Pancreas (tissue), 10 donors: ENCODE results near the gene CCDC174. TPM values are rescaled to one million over a fixed set of nuclear protein-coding genes. Genes with fewer than 3 reads are reported as not detected.
A peak's percentile ranks its signal among the peaks of the same experiment; 100 is the strongest.
"Not testable (repeated sequence)": the region's sequence is repeated elsewhere in the genome, so short reads cannot be mapped to it uniquely, and the experiment has no call there.

Experiments used
- ATAC-seq, 4 donors: fragments of 200-7000 bp; cut with Tn5 transposase; one replicate each; pipeline versions ENCODE4 v1.8.0 to v1.9.1; 2020; ENCODE audit warnings: mild to moderate bottlenecking in 4 of 4, moderate library complexity in 4 of 4
- DNase-seq, 6 donors: peaks; one replicate each; pipeline ENCODE4 v3.0.0-alpha.2; 2020
- FAIRE-seq: peaks from 2 replicates; lab custom pipeline; 2012; peaks lifted over from hg19 to GRCh38; lab: Jason Lieb, UNC
- H3K27ac ChIP-seq, 4 donors: fragments of 200-600 bp; sonication (generic); 1 replicate in 3 of 4; 2 replicates in 1 of 4; pipeline versions ENCODE4 v1.5.0 to v1.8.0; 2020
- H3K27me3 ChIP-seq, 4 donors: fragments of 200-600 bp; one replicate each; pipeline ENCODE4 v1.8.0; 2021
- H3K36me3 ChIP-seq, 3 donors: fragments of 200-600 bp; sonication (generic) in 1 of 3; one replicate each; pipeline versions ENCODE4 v1.5.0 to v1.8.0; 2020 to 2021
- H3K4me1 ChIP-seq, 3 donors: fragments of 200-600 bp; one replicate each; pipeline ENCODE4 v1.8.0; 2021
- H3K4me3 ChIP-seq, 4 donors: fragments of 200-600 bp; sonication (generic) in 2 of 4; one replicate each; pipeline versions ENCODE4 v1.5.0 to v1.8.0; 2020 to 2021
- H3K9me3 ChIP-seq, 4 donors: fragments of 200-600 bp; one replicate each; pipeline ENCODE4 v1.8.0; 2021
- CTCF ChIP-seq, 4 donors: fragments of 200-600 bp; sonication (generic) in 3 of 4; IDR thresholded peaks; one replicate each; pipeline versions ENCODE4 v1.5.0 to v1.8.0; 2021; ENCODE audit warnings: antibody characterized with exemption in 4 of 4
- WGBS, 2 donors: extraction: QIAGEN DNeasy Blood & Tissue Kit; methylation state at CpG; one replicate each; pipeline ENCODE4 v1.1.7; 2013; 5-methylcytosine and 5-hydroxymethylcytosine counted together
- intact Hi-C, 3 donors: fragments of 100-400 bp; cut with DNase I; formaldehyde crosslinking; loops; one replicate each; pipeline versions ENCODE4 v1.11.1 to v1.14.2; 2022
- polyA plus RNA-seq, 2 donors: library from polyadenylated mRNA; stranded (reverse); fragments of 200-250 nt; gene quantifications; one replicate each; pipeline ENCODE4 v1.2.3, GENCODE V29; 2013
- total RNA-seq, 6 donors: library from RNA; stranded (reverse); fragmentation: NEBNext Ultra II Directional in 4 of 6; extraction: Animal tissue kit (Norgen Biotek cat#: 25700) in 4 of 6; gene quantifications; one replicate each; pipeline versions ENCODE4 v1.2.1 to v1.2.4, GENCODE V29; 2021 to 2023
- donor health status: healthy with polysubstance abuse.
- donor health status: DM: no; HTN: no; CAD: no; lungs with moderate emphysema.
- donor health status: DM: no; HTN: no; CAD: no.
- donor health status: control.
- donor health status: control.
- donor health status: Bipolar disorder and iron deficiency.
- donor health status: DM: yes; HTN: yes; CAD: no.
- donor health status: DM: no; HTN: no; CAD: no.
- donor health status: DM: no; HTN: no; CAD: no.
- donor health status: DM: yes; HTN: yes; CAD: no.

The CCDC174 gene
- total and polyA plus RNA-seq, 8 donors = 7.2 to 18.1 (median 12.5) TPM

DNA sequence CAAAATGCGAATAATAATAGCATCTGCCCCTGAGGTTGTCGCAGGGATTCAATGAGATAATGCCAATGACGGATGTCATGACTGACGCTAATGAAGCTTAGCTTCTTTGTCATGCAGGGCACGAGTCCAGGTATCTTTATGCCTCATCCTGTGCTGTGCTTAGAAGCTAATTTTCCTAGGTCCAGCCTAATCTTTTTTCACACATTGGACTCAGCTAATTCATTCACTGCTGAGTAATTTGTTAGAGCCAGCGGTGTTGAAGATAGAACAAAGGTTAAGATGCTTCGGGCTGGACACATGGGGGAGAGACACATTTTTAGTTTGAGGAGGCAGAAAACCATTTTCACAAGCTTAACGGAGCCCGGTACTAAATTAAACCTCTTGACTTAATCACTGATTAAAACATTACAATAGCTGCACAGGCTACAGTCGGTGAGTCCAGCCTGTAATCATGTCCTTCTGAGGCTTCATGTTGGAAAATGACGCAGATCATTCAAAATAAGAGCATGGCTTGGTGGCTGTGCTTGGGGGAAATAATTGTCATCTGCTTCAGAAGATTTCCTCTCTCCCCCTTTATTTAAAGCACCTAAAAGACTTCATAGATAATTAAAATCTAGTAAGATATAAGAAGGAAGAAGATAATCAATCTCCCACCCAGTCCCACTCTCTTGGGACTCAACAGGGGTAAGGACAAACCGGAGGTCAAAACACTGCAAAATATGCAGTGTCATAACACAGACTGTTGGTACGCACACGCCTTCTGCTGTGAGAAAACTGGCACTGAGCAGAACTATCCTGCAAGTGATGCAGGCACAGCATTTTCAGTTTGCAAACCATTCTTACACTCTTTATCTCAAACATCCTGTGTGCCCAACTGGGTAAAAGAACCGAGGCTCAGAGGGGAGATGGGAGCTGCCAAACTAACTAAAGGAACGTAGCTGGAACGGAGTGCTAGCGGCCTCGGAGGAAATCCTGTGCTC, 3.3 kb upstream of the CCDC174 start:
- DNase-seq (no peak), FAIRE-seq (no peak), ATAC-seq (peak in 1 of 4 donors; percentile 7)
- peaks cover 23 to 29% (median 23%) of the 10 kb centered on the region in 3 donors for H3K4me1 ChIP-seq
- H3K4me3 ChIP-seq = no peak overlapping the region
- no peaks in the 10 kb centered on the region for H3K9me3 ChIP-seq
- 48 to 67% methylated on average over 19 of the region's 19 CpGs for WGBS, 2 donors
- H3K27me3 ChIP-seq = no peaks in the 10 kb centered on the region
- H3K27ac ChIP-seq = peak overlapping the region in 2 of 4 donors; percentile 4 to 50
- intact Hi-C loops = no loop called here
- no peaks in the 10 kb centered on the region for H3K36me3 ChIP-seq
- no peak for TF ChIP-seq CTCF (IDR thresholded peaks at IDR 0.05)

- H3K4me1 ChIP-seq = peaks cover 31 to 39% (median 35%) of the 10 kb centered on the region in 3 donors
- no peaks in the 10 kb centered on the region for H3K9me3 ChIP-seq
- H3K4me3 ChIP-seq = no peak overlapping the region
- TF ChIP-seq CTCF (IDR thresholded peaks at IDR 0.05) = no peak
- WGBS, 2 donors = 10 to 12% methylated on average over 2 of the region's 2 CpGs
- ATAC-seq = no peak
- H3K27me3 ChIP-seq = no peaks in the 10 kb centered on the region
- H3K27ac ChIP-seq = peak overlapping the region in 3 of 4 donors; percentile 4 to 37 (median 31)
- intact Hi-C loops = no loop called here
- no peaks in the 10 kb centered on the region for H3K36me3 ChIP-seq
- no peak for FAIRE-seq
- no peak for DNase-seq
Measured at GRCh38 chr3:14649466-14649865, 2.1 kb upstream of the CCDC174 start.

DNA sequence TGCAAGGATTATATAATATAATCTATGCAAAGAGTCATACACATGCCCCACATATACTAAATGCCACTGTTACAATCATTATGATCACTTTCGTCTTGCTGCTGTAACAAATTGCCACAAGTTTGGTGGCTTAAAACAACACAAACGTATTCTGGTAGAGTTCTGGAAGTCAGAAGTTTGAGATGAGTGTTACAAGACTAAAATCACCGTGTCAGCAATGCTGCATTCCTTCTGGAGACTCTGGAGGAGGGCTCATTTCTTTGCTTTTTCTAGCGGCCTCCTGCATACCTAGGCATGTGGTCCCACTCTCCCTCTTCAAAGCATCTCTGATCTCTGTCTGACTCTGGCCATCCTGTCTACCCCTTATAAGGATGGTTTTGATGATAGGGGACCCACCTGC, 1.4 kb upstream of the CCDC174 start:
- Histone ChIP-seq H3K9me3 (no peaks in the 10 kb centered on the region), H3K27ac (peak overlapping the region in 1 of 4 donors; percentile 31), H3K27me3 (no peaks in the 10 kb centered on the region), H3K36me3 (peaks cover 0 to 2% (median 0%) of the 10 kb centered on the region in 3 donors), H3K4me1 (peaks cover 31 to 39% (median 35%) of the 10 kb centered on the region in 3 donors), H3K4me3 (no peak overlapping the region)
- ATAC-seq (no peak), DNase-seq (no peak), FAIRE-seq (no peak)
- 85 to 88% methylated on average over 4 of the region's 4 CpGs for WGBS, 2 donors
- TF ChIP-seq CTCF (IDR thresholded peaks at IDR 0.05) = no peak
- intact Hi-C loops = no loop called here

- H3K27ac ChIP-seq, H3K9me3 ChIP-seq, H3K27me3 ChIP-seq, ATAC-seq, DNase-seq, FAIRE-seq, intact Hi-C loops: not testable (repeated sequence)
- 74% methylated on average over 21 of the region's 21 CpGs for WGBS, 2 donors
- Histone ChIP-seq H3K4me3 (peak overlapping the region; percentile 73 to 95 (median 78)), H3K4me1 (peaks cover 31 to 39% (median 35%) of the 10 kb centered on the region in 3 donors), H3K36me3 (peaks cover 0 to 22% (median 8%) of the 10 kb centered on the region in 3 donors)
Measured at GRCh38 chr3:14652360-14652907, 872 bp downstream of the CCDC174 start.

DNA sequence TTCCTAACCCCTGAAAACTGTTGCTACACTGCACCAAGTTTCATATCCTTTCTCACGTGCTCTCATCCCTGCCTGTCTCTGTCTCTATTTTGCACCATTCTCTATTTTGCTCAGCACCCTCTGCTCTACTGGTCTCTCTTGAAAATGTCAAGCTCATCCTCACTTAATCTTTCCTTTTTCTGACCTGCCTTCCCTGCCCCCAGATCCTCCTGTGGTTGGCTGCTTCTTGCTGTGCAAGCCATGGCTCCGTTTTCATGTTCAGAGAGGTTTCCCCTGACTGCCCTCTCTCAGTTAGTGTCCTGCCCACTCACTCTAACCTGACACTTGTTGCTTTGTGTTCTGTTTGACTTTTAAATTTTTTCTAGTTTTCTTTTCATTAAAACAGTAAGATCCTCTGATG, 6.0 kb downstream of the CCDC174 start:
- no peak for TF ChIP-seq CTCF (IDR thresholded peaks at IDR 0.05)
- FAIRE-seq (no peak), DNase-seq (no peak), ATAC-seq (no peak)
- H3K4me1 ChIP-seq = peaks cover 13 to 17% (median 17%) of the 10 kb centered on the region in 3 donors
- 87 to 90% methylated on average over 2 of the region's 2 CpGs for WGBS, 2 donors
- no peak overlapping the region for H3K27ac ChIP-seq
- H3K4me3 ChIP-seq = no peak overlapping the region
- peaks cover 4 to 72% (median 31%) of the 10 kb centered on the region in 3 donors for H3K36me3 ChIP-seq
- H3K27me3 ChIP-seq = no peaks in the 10 kb centered on the region
- no peaks in the 10 kb centered on the region for H3K9me3 ChIP-seq
- intact Hi-C loops = no loop called here
